Right renal cortex interstitium (tissue), 3 donors: ENCODE data around the gene UTP3. TPM values are rescaled to one million over a fixed set of nuclear protein-coding genes. Genes with fewer than 3 reads are reported as not detected.
"Not testable (repeated sequence)": the region's sequence is repeated elsewhere in the genome, so short reads cannot be mapped to it uniquely, and the experiment has no call there.

Source experiments
- DNase-seq, 3 donors: peaks; one replicate each; pipeline ENCODE4 v3.0.0-alpha.2; 2013; ENCODE audit warnings: low read depth in 3 of 3, low spot score in 2 of 3
- polyA plus RNA-seq, 3 donors: library from polyadenylated mRNA; unstranded; fragments of 120-200 nt; gene quantifications; one replicate each; pipeline ENCODE4 v1.2.1, GENCODE V29; 2013; ENCODE audit not compliant: insufficient read length in 3 of 3

The UTP3 gene
- polyA plus RNA-seq, 3 donors = 54.0 to 58.0 (median 54.2) TPM

DNA sequence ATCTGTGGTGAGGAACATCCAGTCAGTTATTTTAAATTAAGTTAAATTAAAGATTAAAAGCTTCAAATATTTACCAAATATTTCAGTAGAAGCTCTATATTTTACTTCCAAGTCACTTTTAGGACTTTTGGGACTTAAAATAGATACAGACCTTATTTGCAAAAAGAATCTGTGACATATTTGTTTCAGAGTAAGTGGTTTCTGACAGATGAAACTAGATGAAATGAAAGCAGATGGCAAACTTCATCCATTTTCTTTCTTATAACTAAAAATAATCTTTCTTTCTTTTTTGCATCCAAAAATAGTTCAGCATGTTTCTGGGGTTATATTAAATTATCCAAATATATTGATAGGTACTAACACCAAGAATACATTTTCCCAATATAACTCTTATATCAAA is 6.6 kb upstream of the UTP3 start:
- no peak for DNase-seq

DNA sequence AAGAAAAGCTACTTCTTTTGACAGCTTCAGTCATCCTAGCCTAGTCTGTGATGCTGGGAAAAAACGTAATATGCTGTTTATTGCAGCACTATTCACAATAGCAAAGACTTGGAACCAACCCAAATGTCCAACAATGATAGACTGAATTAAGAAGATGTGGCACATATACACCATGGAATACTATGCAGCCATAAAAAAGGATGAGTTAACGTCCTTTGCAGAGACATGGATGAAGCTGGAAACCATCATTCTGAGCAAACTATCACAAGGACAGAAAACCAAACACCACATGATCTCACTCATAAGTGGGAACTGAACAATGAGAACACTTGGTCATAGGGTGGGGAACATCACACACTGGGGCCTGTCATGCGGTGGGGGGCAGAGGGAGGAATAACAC is 6.2 kb upstream of the UTP3 start:
- DNase-seq = not testable (repeated sequence)

DNA sequence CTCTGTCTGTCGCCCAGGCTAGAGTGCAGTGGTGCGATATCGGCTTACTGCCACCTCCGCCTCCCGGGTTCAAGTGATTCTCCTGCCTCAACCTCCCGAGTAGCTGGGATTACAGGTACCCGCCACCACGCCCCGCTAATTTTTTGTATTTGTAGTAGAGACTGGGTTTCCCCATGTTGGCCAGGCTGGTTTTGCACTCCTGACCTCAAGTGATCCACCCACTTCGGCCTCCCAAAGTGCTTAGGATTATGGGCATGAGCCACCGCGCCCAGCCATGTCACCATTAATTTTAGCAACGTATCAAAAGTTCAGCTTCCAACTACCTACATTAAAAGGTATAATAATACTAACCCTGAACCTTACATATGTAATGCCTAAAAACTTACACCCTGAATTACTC is 940 bp upstream of the UTP3 start:
- DNase-seq = no peak

DNA sequence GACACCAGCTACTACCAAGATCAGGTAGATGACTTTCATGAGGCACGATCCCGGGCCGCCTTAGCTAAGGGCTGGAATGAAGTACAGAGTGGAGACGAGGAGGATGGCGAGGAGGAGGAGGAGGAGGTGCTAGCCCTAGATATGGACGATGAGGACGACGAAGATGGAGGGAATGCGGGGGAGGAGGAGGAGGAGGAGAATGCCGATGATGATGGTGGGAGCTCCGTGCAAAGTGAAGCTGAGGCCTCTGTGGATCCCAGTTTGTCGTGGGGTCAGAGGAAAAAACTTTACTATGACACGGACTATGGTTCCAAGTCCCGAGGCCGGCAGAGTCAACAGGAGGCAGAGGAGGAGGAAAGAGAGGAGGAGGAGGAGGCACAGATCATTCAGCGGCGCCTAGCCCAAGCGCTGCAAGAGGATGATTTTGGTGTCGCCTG is 481 bp downstream of the UTP3 start:
- DNase-seq = no peak

DNA sequence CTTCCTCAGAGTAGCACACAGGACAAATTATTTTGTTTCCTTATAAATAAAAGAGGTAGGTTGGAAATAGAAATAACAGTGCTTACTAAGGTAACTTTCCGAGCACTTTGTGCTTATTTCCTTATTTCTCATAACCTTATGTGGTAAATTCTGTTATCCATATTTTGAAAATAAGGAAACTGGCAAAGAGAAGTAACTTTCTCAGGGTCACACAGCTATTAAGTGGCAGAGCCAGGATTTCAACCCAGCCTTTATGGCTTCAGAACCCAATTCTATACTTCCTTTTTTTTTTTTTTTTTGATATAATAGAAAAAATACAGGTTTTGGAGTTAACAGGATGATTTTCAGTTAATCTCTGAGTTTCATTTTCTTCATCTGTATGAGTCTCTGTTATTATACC is 3.3 kb downstream of the UTP3 start:
- no peak for DNase-seq

DNA sequence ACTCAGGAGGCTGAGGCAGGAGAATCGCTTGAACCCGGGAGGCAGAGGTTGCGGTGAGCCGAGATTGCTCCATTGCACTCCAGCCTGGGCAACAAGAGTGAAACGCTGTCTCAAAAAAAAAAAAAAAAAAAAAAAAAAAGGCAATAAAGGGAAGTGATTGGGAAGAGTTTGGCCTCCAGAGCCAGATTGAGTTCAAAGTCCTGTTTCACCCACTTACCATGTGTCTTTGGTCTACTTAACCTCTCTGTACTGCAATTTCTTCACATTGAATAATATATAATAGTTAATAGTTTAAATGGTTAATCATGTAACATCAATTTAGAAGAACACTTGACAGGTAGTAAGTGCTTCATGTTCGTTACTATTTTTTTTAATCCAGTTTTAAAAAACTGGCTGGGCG is 6.3 kb downstream of the UTP3 start:
- DNase-seq = not testable (repeated sequence)

DNA sequence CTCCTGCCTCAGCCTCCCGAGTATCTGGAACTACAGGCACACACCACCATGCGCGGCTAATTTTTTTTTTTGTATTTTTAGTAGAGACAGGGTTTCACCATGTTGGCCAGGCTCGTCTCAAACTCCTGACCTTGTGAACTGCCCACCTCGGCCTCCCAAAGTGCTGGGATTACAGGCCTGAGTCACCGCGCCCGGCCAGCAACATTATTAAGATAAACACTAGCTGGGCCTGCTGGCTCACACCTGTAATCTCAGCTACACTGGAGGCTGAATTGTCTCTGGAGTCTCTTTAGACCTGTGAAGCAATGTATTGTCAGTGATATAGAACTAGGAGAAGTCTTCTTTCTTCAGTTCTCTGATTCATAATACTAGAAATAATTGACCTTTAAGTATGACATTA is 10.1 kb downstream of the UTP3 start:
- not testable (repeated sequence) for DNase-seq

DNA sequence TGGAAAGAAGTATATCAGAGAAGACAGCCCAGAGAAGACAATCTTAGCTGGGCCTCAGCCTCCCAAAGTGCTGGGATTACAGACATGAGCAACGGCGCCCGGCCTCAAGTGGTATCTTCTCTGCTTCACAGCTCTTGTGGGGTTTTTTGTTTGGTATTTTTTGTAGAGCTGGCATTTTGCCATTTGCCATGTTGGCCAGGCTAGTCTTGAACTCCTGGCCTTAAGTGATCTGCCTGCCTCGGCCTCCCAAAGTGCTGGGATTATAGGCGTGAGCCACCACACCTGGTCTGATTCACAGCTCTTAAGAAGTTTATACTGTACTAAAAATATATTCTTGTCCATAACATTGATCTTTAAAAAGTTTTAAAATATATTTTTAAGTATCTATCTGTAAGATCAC is 12.4 kb downstream of the UTP3 start:
- no peak for DNase-seq

DNA sequence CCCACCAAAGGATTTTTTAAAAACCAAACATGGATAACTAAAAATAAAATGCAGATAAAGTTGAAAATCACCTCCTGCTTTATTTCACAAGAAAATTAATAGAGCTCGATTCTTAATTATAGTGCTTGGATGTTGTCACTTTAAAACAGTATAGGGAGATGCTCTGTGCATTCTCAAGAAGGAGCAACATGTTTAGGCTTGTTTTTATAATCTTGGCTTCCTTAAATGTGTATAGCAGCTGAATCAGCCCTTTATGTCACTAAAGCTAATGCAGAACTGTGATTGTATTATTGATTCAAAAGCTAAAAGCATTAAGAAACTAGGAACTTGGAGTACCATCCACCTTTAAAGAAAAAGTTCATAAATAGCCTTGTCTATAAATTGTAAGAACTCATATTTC is 12.9 kb downstream of the UTP3 start:
- DNase-seq = no peak

DNA sequence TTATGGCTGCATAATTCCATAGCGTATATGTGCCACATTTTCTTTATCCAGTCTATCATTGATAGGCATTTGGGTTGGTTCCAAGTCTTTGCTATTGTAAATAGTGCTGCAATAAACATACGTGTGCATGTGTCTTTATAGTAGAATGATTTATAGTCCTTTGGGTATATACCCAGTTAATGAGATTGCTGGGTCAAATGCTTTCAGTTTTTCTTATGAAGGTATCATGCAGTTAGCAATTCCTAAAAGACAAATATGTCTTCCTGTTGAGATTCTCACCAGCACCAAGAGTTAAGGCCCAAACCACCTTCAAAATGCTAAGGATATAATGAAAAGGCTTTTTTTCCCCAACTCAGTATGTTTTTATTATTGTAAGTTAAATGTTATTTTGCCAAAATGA is 14.3 kb downstream of the UTP3 start:
- DNase-seq = not testable (repeated sequence)

DNA sequence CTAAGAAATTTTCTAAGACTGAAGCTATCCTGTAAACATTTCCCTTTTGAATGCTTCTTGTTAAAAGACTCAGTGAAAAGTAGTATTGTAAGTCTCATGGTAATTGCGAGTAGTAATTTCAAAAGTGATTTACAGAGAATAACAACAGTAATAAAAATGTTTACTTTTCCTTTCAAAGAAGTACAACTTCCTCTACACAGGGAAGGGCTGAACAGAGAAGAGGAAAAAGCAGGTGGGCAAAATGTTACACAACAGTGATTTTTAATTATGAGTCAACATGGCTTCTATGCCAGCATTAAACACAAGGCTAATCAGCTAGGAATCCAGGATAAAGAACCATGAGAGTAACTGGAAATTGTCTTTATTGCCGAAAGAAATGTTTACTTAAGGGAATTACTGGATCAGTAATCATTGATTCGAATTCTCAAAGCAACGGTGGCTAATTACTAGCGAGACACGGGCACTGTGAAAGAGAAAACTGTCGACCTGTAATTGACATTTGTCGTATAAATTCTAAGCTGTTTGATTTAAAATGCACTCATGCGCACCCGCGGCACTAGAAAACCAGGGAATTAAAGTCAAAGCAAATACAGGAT is 15.4 kb downstream of the UTP3 start:
- no peak for DNase-seq

DNA sequence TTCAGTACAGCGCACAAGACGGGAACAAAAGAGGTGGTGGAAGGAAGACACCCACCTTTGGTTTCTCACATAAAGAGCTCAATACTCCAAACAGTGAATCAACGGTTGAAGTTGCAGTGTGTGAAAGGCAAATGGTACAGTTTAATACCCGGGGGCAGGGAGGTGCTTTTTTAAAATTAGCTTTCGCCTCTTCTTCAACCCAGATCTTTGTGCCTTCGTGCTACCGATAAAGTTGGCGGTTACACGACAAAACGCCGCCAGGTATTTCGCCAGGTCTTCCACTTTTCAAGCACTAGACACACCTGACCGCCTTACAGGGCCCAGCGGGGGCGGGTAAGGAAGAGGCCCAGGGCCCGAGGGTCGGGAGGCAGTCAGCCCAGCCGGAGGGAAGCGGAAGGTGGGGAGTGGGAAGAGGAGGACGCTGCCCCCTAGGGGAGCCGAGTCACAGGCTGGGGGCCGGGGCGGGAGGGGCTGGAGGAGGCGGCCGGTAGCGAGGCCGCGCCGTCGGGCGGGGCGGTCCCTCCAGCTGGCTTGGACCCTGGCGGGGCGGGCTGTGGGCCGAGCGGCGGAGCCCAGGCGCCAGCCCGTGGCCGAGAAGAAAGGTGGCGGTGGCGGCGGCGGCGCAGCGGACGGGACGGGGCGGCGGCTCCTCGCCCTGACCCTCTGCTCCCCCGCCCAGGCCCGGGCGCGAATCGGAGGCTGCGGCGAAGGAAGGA is 16.0 kb downstream of the UTP3 start:
- peak in 2 of 3 donors; percentile 73 to 77 for DNase-seq

DNA sequence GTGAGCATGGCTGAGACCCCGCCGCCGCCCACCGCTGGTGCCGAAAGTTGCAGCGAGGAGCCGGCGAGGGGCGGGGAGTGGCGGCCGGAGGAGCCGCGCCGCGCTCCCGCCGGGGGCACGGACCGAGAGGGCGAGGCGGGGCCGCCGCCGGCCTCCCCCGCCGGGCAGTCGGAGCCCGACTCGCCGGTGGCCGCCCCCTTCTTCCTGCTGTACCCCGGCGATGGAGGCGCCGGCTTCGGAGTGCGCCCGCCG is 16.5 kb downstream of the UTP3 start:
- DNase-seq = no peak

DNA sequence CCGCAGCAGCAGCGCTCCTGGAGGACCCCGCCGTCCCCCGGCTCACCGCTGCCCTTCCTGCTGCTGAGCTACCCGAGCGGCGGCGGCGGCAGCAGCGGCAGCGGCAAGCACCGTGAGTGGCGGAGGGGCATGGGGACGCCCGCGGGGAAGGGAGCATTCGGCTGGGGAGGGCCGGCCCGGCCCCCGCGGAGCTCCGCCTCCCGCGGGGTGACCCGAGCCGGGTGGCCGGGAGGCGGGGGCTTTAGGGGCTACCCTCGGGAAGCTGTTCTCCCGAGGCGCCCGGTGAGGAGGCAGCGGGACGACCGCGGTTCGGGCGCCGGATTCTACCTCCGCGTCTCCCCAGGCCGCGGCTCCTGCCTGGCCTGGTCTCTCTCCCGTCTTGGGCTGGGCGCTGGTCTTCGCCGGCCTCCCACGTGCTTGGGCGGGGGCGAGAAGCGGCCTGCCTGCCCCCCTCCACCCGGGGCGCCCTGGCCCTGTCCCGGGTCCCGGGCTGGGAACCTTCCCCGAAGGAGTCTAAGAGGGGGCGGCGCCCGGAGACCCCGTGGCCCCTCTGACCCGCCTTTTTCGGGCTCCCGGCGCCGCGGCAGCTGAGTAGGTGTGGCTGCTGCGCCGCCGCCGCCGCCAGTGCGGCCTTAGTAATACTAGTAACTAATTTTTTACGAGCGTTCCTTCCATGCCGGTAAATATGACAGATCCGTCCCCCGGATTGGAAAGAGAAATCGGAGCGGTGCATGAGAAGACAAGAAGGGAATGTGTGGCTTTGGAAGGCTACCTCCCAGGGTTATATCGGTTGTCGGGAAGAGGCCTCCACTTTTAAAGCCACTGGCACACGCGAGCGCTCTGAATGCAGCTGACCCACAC is 17.1 kb downstream of the UTP3 start:
- no peak for DNase-seq

DNA sequence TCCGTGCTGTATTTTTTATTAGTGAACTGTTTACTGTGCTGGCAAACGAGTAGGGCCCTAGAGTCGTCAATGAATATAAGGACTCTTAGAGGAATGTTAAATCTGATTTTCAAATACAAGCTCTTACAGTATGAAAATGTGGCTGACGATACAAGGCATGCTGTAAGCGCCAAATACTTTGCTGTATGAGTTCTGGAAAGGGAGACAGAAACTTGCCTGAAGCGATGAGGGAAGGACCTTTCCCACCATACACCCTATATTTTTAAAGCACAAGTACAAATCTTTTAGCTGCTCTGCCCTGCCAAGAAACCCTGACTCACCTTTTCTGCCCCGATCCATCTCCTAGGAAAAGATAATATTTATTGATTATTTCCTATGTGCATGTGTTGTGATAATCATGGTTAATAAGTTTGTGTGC is 17.7 kb downstream of the UTP3 start:
- DNase-seq = no peak

DNA sequence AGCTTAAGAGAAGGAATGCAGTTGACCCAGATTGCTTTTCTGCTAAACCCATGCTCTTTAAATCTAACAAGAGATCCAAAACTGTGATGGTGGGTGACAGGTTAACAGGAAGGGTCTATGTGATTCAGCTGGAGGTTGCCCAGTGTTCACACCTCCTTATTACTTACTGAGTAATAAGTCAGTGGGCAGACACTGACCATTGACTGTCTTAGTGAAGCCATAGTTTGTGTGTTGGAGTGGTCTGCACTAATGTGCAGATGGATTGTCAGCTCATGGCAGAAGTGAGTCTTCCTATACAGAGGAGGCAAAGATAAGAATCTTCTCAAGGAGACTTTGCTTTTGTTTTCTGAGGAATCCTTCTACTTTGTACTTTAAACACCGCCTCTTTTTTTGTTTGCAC is 18.2 kb downstream of the UTP3 start:
- no peak for DNase-seq

DNA sequence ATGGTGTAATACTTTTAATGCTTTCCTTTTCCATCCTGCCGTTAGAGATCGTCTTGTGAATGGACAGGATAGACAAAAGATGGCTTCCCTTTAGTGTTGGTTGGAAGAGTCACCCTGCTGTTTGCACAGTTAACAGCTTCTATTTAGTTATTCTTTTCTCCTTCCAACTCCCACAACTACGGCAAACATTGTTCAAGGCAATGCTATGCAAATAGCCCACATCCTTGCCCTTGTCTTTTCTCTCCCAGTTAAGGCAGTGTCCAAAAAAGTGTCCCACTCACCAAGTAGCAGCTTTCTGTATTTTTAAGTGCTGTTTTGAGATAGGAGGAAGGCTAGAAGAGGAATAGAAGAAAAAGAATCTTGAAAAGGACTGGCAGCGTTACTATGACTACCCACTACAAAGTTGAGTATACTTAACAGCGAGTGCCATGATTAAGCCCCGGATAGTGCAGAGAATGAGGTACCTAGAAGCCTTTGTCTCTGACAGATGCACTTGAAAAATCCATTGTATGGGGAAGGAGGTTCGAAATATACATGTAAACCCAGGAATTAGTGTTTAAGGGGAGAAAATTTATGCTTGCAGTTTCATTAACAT is 21.4 kb downstream of the UTP3 start:
- DNase-seq = no peak

DNA sequence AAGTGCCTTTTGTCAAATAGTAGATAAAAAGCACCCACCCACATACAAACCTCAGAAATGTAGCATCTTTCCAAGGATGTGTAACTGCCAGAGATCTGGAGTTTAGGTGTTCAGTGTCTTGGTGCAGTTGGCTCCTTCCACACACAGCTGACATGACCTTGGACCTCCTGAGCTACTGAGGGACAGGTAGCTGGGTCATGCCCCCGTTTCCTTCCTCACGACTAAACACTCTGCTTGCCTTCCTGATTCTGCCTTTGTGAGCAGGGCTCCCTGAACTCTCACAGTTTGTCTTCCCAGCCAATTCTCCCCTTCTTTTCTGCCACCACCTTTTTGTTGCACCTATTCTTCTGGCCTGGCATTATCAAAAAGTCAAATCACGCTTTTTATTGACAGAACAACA is 23.3 kb downstream of the UTP3 start:
- no peak for DNase-seq

DNA sequence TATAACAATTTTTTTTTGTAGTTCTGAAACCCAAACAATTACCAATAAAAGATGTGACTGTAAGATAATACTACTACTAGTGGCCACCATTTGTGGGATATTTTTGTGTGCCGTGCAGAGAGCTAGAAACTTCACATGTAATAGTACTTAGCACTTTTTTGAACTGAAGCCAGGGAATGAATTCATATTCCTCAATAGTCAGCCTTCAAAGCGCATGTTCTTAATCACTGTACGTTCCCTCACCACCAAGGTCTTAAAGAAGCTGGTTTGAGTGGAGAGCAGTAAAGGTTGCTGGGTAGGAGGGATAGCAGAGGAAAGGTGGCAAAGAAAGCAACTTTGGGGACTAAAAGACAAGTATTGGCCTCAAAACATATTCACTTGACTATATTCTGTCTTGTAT is 23.8 kb downstream of the UTP3 start:
- no peak for DNase-seq

DNA sequence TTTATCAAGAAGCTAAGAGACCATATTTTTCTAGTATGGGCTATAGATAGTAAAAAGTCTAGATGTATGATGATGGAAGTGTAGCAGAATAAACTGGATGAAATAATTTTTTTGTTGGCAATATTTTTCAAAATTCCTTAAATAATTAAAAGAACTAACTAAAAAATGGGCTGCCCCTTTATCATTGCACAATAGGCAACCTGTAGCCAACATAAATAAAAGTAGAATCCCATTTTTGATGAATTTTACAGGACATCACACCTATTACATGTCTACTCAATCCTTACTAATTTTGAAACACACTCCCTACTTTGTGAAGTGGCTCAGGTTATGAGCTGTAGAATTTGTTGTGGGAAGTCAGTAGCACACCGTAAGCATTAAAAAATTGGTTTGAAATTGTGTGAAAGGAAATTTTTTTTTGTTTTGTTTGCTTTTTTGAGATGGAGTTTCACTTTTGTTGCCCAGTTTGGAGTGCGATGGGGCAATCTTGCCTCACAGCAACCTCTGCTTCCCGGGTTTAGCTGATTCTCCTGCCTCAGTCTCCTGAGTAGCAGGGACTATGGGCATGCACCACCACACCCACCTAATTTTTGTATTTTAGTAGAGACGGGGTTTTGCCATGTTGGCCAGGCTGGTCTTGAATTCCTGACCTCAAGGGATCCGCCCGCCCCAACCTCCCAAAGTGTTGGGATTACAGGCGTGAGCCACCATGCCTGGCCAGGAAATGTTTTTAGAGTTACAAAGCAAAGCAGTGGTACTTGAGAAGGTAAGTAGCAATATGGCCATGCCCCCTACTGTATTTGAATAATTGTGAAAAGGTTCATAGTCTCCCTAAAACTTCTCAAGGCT is 24.5 kb downstream of the UTP3 start:
- no peak for DNase-seq
